Measurements from ENCODE around the gene GUCA2B.

DNA sequence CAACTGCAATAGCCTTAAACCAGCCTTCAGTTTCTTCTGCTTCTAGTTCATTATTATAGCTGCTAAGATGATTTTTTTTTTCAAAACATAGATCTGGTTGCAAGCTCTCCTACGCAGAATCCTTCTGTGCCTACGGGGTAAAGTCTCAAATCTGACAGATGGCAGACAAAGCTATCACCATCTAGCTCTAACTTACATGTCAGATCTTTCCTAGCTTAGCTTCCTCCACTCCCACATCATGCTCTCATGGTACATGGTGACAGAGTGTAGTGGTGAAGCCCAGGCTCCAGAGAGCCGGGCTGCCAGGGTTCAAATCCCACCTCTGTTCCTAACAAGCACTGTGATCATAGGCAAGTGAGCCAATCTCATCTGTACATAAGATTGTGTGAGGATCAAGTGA is 24.2 kb upstream of the GUCA2B start:
- TF ChIP-seq EZH2 (IDR thresholded peaks at IDR 0.05; ENCODE audit: insufficient read depth, low read length), result no peak
- TF ChIP-seq, protein P1, sequence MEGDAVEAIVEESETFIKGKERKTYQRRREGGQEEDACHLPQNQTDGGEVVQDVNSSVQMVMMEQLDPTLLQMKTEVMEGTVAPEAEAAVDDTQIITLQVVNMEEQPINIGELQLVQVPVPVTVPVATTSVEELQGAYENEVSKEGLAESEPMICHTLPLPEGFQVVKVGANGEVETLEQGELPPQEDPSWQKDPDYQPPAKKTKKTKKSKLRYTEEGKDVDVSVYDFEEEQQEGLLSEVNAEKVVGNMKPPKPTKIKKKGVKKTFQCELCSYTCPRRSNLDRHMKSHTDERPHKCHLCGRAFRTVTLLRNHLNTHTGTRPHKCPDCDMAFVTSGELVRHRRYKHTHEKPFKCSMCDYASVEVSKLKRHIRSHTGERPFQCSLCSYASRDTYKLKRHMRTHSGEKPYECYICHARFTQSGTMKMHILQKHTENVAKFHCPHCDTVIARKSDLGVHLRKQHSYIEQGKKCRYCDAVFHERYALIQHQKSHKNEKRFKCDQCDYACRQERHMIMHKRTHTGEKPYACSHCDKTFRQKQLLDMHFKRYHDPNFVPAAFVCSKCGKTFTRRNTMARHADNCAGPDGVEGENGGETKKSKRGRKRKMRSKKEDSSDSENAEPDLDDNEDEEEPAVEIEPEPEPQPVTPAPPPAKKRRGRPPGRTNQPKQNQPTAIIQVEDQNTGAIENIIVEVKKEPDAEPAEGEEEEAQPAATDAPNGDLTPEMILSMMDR (IDR thresholded peaks at IDR 0.05; ENCODE audit: insufficient read depth, low read depth, low read length), result no peak
